Measurements from ENCODE around the gene FGB. TPM values are rescaled to one million over a fixed set of nuclear protein-coding genes. Genes with fewer than 3 reads are reported as not detected.

The FGB gene
- total and polyA plus RNA-seq, 2 experiments from 2014 or later = 0.48 to 0.99 TPM

GRCh38 chr4:154617820-154618317, 55.1 kb downstream of the FGB start:
- no peak for DNase-seq (ENCODE audit: low read depth in 1 of 2, low spot score in 1 of 2)
- Histone ChIP-seq H3K27me3 (no peaks in the 10 kb centered on the region), H3K9me3 (ENCODE audit: low read depth) (no peaks in the 10 kb centered on the region), H3K4me1 (ENCODE audit: low read depth) (no peaks in the 10 kb centered on the region), H3K4me3 (no peak overlapping the region), H3K36me3 (no peaks in the 10 kb centered on the region), H3K27ac (no peak overlapping the region)
- no peak for TF ChIP-seq CTCF (IDR thresholded peaks at IDR 0.05; ENCODE audit: low read depth, low read length)

GRCh38 chr4:154618708-154619315, 56.0 kb downstream of the FGB start:
- Histone ChIP-seq H3K27me3 (no peaks in the 10 kb centered on the region), H3K36me3 (no peaks in the 10 kb centered on the region), H3K4me1 (ENCODE audit: low read depth) (peaks cover 6% of the 10 kb centered on the region), H3K9me3 (ENCODE audit: low read depth) (no peaks in the 10 kb centered on the region), H3K27ac (no peak overlapping the region), H3K4me3 (no peak overlapping the region)
- peak; percentile 62 to 72 for DNase-seq (ENCODE audit: low read depth in 1 of 2, low spot score in 1 of 2)
- peak; percentile 78 for TF ChIP-seq CTCF (IDR thresholded peaks at IDR 0.05; ENCODE audit: low read depth, low read length)

DNA sequence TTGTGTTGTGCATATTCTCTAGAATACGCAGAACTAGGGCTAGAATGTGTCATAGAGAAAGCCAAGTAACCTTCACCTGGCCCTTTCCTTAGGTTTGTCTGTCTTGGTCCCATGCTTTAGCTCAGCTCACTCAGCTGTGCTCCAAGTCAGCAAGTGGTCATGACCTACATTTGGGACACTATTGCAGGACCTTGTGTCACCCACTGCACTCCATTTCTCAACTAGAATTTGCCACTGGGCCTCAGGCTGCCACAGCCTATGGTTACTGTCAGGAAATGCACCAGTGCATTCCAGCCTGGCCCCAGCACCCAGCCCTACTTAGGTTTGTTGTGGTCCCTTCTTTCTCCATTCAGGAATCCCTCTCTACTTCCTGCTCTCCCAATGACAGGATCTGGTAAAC, 57.3 kb downstream of the FGB start:
- Histone ChIP-seq H3K4me3 (no peak overlapping the region), H3K9me3 (ENCODE audit: low read depth) (no peaks in the 10 kb centered on the region), H3K27ac (no peak overlapping the region), H3K36me3 (no peaks in the 10 kb centered on the region), H3K4me1 (ENCODE audit: low read depth) (peaks cover 6% of the 10 kb centered on the region), H3K27me3 (no peaks in the 10 kb centered on the region)
- no peak for DNase-seq (ENCODE audit: low read depth in 1 of 2, low spot score in 1 of 2)
- no peak for TF ChIP-seq CTCF (IDR thresholded peaks at IDR 0.05; ENCODE audit: low read depth, low read length)

Other genes starting within 250 kb of the FGB start
- gene DCHS2, start 71.2 kb upstream of the FGB start, total RNA-seq = 0.09 and 0.11 TPM in 2 replicates
- not detected in 2 replicates for gene DCHS2, start 71.2 kb upstream of the FGB start, polyA plus RNA-seq
- gene PLRG1, start 12.6 kb upstream of the FGB start, total RNA-seq = 25.6 and 27.6 TPM in 2 replicates
- gene PLRG1, start 12.6 kb upstream of the FGB start, polyA plus RNA-seq = 61.6 and 84.1 TPM in 2 replicates
- gene FGA, start 27.7 kb downstream of the FGB start, total RNA-seq = not detected in 2 replicates
- 0.31 TPM in 1 of 2 replicates, not detected in the other for gene FGA, start 27.7 kb downstream of the FGB start, polyA plus RNA-seq
- gene FGG, start 49.6 kb downstream of the FGB start, total RNA-seq = not detected in 2 replicates
- 0.68 TPM in 1 of 2 replicates, not detected in the other for gene FGG, start 49.6 kb downstream of the FGB start, polyA plus RNA-seq
- 2.5 and 5.8 TPM in 2 replicates for gene LRAT, start 181.0 kb downstream of the FGB start, total RNA-seq
- 7.6 and 12.6 TPM in 2 replicates for gene LRAT, start 181.0 kb downstream of the FGB start, polyA plus RNA-seq
- 0.11 and 0.33 TPM in 2 replicates for gene RBM46, start 218.3 kb downstream of the FGB start, total RNA-seq
- 0.24 and 0.75 TPM in 2 replicates for gene RBM46, start 218.3 kb downstream of the FGB start, polyA plus RNA-seq